ENCODE results near the gene RFX1. TPM values are rescaled to one million over a fixed set of nuclear protein-coding genes. Genes with fewer than 3 reads are reported as not detected.

Gene RFX1
- total RNA-seq, 1 donor from 2014 or later: 21.2 TPM

DNA sequence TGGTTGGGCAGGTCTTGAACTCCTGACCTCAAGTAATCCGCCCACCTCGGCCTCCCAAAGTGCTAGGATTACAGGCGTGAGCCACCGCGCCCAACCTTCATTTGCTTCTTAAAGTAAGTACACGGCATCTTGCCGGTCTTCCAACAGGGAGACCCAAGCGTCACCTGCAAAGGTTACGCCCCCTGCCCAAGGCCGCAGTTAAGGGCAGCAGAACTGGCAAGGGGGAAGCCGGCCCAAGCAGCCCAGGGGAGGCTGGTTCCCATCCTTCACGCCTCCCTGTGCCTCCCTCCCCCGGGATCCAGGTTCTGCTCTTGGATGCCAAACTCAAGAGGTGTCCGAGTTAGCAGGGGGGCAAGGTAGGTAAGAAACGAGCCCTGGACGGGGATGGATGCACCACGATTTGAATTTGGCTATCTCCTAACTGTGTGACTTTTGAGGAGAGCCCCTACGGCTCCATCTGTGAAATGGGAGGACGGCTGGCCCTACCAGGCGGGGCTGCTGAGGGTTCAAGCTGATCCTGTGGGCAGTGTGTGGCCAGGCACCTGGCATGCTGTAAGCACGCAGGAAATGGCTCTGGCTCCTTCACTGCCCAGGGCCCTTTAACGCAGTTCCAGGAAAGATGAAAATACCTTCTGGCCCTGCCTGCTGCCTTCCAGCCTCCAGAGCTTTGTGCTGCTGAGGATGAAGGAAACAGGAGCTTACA lies 9.0 kb downstream of the RFX1 start:
- Mint-ChIP-seq H3K4me1 (no peaks in the 10 kb centered on the region), H3K36me3 (peaks cover 10% of the 10 kb centered on the region), H3K4me3 (no peak overlapping the region), H3K27me3 (ENCODE audit: low read depth) (no peaks in the 10 kb centered on the region), H3K27ac (no peak overlapping the region), H3K9me3 (no peaks in the 10 kb centered on the region)
- DNase-seq (ENCODE audit: low spot score in 2 of 2, unreplicated experiment in 2 of 2): no peak
- TF ChIP-seq CTCF (IDR thresholded peaks at IDR 0.05; ENCODE audit: unreplicated experiment): no peak

GRCh38 chr19:13995878-13996765 lies 10.0 kb downstream of the RFX1 start:
- Mint-ChIP-seq H3K36me3 (peaks cover 10% of the 10 kb centered on the region), H3K27ac (no peak overlapping the region), H3K4me3 (no peak overlapping the region), H3K27me3 (ENCODE audit: low read depth) (no peaks in the 10 kb centered on the region), H3K9me3 (no peaks in the 10 kb centered on the region), H3K4me1 (no peaks in the 10 kb centered on the region)
- no peak for TF ChIP-seq CTCF (IDR thresholded peaks at IDR 0.05; ENCODE audit: unreplicated experiment)
- DNase-seq (ENCODE audit: low spot score in 2 of 2, unreplicated experiment in 2 of 2): no peak

- no peak for TF ChIP-seq CTCF (IDR thresholded peaks at IDR 0.05; ENCODE audit: unreplicated experiment)
- H3K36me3 Mint-ChIP-seq: peaks cover 11% of the 10 kb centered on the region
Observed at GRCh38 chr19:13995017-13995728, 10.9 kb downstream of the RFX1 start.

GRCh38 chr19:13993590-13994300 lies 12.4 kb downstream of the RFX1 start:
- H3K9me3 Mint-ChIP-seq: no peaks in the 10 kb centered on the region
- H3K27me3 Mint-ChIP-seq (ENCODE audit: low read depth): no peaks in the 10 kb centered on the region
- no peak for DNase-seq (ENCODE audit: low spot score in 2 of 2, unreplicated experiment in 2 of 2)
- no peak for TF ChIP-seq CTCF (IDR thresholded peaks at IDR 0.05; ENCODE audit: unreplicated experiment)
- H3K27ac Mint-ChIP-seq: no peak overlapping the region
- H3K4me1 Mint-ChIP-seq: no peaks in the 10 kb centered on the region
- peaks cover 15% of the 10 kb centered on the region for H3K36me3 Mint-ChIP-seq
- no peak overlapping the region for H3K4me3 Mint-ChIP-seq

More at GRCh38 chr19:13995017-13995728, 10.9 kb downstream of the RFX1 start:
- DNase-seq (ENCODE audit: low spot score in 2 of 2, unreplicated experiment in 2 of 2): no peak
- H3K4me3 Mint-ChIP-seq: no peak overlapping the region
- no peaks in the 10 kb centered on the region for H3K9me3 Mint-ChIP-seq
- no peak overlapping the region for H3K27ac Mint-ChIP-seq
- no peaks in the 10 kb centered on the region for H3K27me3 Mint-ChIP-seq (ENCODE audit: low read depth)
- H3K4me1 Mint-ChIP-seq: no peaks in the 10 kb centered on the region

- Mint-ChIP-seq H3K9me3 (no peaks in the 10 kb centered on the region), H3K36me3 (peaks cover 14% of the 10 kb centered on the region), H3K4me1 (peaks cover 4% of the 10 kb centered on the region), H3K27ac (no peak overlapping the region), H3K4me3 (no peak overlapping the region), H3K27me3 (ENCODE audit: low read depth) (no peaks in the 10 kb centered on the region)
- DNase-seq (ENCODE audit: low spot score in 2 of 2, unreplicated experiment in 2 of 2): no peak
- TF ChIP-seq CTCF (IDR thresholded peaks at IDR 0.05; ENCODE audit: unreplicated experiment): no peak
Observed at GRCh38 chr19:13992025-13992424, 14.1 kb downstream of the RFX1 start.

Measured in mesothelial cell of epicardium (in vitro differentiated cells).